SU-DHL-6 (cell line): Measurements from ENCODE around the gene KSR1.

ENCODE experiments used
- H2AFZ ChIP-seq: fragments of 200-600 bp; sonication (generic); 2 replicates; pipeline ENCODE4 v1.6.1; 2014; ENCODE audit warnings: low read depth, mild to moderate bottlenecking, moderate library complexity, mixed read lengths, antibody characterized with exemption, low read length; ENCODE audit not compliant: severe bottlenecking
- H3F3A ChIP-seq: fragments of 200-600 bp; shearing (Covaris generic); 2 replicates; pipeline ENCODE4 v1.6.0; 2016; ENCODE audit warnings: antibody characterized with exemption, mild to moderate bottlenecking; ENCODE audit not compliant: insufficient read depth
- H3K27ac ChIP-seq: fragments of 200-600 bp; sonication (generic); 2 replicates; pipeline ENCODE4 v1.5.1; 2016; ENCODE audit warnings: low read depth, mild to moderate bottlenecking, low read length, moderate library complexity, mixed read lengths
- H3K27me3 ChIP-seq: fragments of 200-600 bp; sonication (generic), shearing (Covaris generic); 2 replicates; pipeline ENCODE4 v1.6.0; 2014; ENCODE audit warnings: mild to moderate bottlenecking, low read length
- H3K36me3 ChIP-seq: fragments of 200-600 bp; sonication (generic); 2 replicates; pipeline ENCODE4 v1.6.1; 2014; ENCODE audit warnings: mild to moderate bottlenecking, low read length, mixed read lengths
- H3K4me2 ChIP-seq: fragments of 300-600, 200-600 bp; shearing (Covaris generic), sonication (generic); 2 replicates; pipeline ENCODE4 v1.6.0; 2014; ENCODE audit warnings: low read length, low read depth, mild to moderate bottlenecking; ENCODE audit not compliant: poor library complexity, severe bottlenecking
- H3K4me3 ChIP-seq: fragments of 200-600 bp; sonication (generic); 2 replicates; pipeline ENCODE4 v1.5.1; 2014; ENCODE audit warnings: antibody characterized with exemption, low read length, mild to moderate bottlenecking, mixed read lengths; ENCODE audit not compliant: insufficient read depth, poor library complexity, severe bottlenecking
- H3K79me2 ChIP-seq: fragments of 200-600 bp; sonication (generic); 2 replicates; pipeline ENCODE4 v1.6.1; 2014; ENCODE audit warnings: mild to moderate bottlenecking, low read length, moderate library complexity; ENCODE audit not compliant: insufficient read depth
- H3K9ac ChIP-seq: fragments of 200-600 bp; sonication (generic); 2 replicates; pipeline ENCODE4 v1.7.0; 2014; ENCODE audit warnings: mild to moderate bottlenecking, low read length
- H3K9me2 ChIP-seq: fragments of 200-600 bp; sonication (generic); replicated peaks from 2 replicates; pipeline ENCODE4 v1.6.1; 2014; ENCODE audit warnings: low read length; ENCODE audit not compliant: insufficient read depth
- H3K9me3 ChIP-seq: fragments of 200-600 bp; sonication (generic); 2 replicates; pipeline ENCODE4 v1.6.1; 2014; ENCODE audit warnings: low read length, mixed read lengths; ENCODE audit not compliant: insufficient read depth
- H4K20me1 ChIP-seq: fragments of 200-600 bp; sonication (generic); 2 replicates; pipeline ENCODE4 v1.6.1; 2014; ENCODE audit warnings: low read depth, mild to moderate bottlenecking, antibody characterized with exemption, low read length, moderate library complexity, mixed read lengths
- EZH2phosphoT487 ChIP-seq: fragments of 200-600 bp; sonication (generic), shearing (Covaris generic); conservative IDR thresholded peaks from 2 replicates; pipeline ENCODE4 v1.6.1; 2018; ENCODE audit warnings: mild to moderate bottlenecking, antibody characterized with exemption, low read length, moderate library complexity, mixed read lengths
- TF ChIP-seq, protein P1 (sequence below): fragments of 200-600 bp; sonication (generic); IDR thresholded peaks from one replicate; pipeline ENCODE4 v1.5.1; 2017; ENCODE audit warnings: antibody characterized with exemption, mild to moderate bottlenecking, low read length, moderate library complexity; ENCODE audit not compliant: insufficient read depth, poor library complexity, severe bottlenecking

KSR1 gene

DNA sequence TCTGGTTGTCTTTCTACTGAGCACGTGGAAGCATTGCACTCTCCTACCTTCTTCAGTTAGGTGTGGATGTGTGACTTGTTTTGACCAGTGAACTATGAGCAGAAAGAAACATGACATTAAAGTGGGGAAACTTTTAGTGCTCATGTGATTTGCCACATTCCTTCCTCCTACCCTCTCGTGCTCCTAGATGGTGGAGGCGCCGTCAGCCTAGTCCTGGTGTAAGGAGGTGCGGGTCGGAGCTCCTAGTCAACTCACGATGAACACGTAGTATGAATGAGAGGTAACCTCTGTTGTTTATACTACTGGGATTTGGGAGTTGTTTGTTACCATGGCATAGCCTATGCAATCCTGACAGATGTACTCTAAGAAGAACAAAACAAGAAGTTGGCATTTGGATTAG lies 47.4 kb downstream of the KSR1 start:
- TF ChIP-seq EZH2phosphoT487, result no peak
- TF ChIP-seq, protein P1, sequence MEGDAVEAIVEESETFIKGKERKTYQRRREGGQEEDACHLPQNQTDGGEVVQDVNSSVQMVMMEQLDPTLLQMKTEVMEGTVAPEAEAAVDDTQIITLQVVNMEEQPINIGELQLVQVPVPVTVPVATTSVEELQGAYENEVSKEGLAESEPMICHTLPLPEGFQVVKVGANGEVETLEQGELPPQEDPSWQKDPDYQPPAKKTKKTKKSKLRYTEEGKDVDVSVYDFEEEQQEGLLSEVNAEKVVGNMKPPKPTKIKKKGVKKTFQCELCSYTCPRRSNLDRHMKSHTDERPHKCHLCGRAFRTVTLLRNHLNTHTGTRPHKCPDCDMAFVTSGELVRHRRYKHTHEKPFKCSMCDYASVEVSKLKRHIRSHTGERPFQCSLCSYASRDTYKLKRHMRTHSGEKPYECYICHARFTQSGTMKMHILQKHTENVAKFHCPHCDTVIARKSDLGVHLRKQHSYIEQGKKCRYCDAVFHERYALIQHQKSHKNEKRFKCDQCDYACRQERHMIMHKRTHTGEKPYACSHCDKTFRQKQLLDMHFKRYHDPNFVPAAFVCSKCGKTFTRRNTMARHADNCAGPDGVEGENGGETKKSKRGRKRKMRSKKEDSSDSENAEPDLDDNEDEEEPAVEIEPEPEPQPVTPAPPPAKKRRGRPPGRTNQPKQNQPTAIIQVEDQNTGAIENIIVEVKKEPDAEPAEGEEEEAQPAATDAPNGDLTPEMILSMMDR, result no peak
- Histone ChIP-seq H3K27ac (no peak overlapping the region), H3K79me2 (no peaks in the 10 kb centered on the region), H3K9me2 (no peaks in the 10 kb centered on the region), H3K9me3 (peaks cover 11% of the 10 kb centered on the region; the same call in 1 of the 2 replicates), H3K9ac (no peak overlapping the region), H3K4me2 (no peak overlapping the region), H3K36me3 (no peaks in the 10 kb centered on the region), H4K20me1 (no peaks in the 10 kb centered on the region), H2AFZ (no peak overlapping the region), H3F3A (no peaks in the 10 kb centered on the region), H3K27me3 (no peaks in the 10 kb centered on the region), H3K4me3 (no peak overlapping the region)

DNA sequence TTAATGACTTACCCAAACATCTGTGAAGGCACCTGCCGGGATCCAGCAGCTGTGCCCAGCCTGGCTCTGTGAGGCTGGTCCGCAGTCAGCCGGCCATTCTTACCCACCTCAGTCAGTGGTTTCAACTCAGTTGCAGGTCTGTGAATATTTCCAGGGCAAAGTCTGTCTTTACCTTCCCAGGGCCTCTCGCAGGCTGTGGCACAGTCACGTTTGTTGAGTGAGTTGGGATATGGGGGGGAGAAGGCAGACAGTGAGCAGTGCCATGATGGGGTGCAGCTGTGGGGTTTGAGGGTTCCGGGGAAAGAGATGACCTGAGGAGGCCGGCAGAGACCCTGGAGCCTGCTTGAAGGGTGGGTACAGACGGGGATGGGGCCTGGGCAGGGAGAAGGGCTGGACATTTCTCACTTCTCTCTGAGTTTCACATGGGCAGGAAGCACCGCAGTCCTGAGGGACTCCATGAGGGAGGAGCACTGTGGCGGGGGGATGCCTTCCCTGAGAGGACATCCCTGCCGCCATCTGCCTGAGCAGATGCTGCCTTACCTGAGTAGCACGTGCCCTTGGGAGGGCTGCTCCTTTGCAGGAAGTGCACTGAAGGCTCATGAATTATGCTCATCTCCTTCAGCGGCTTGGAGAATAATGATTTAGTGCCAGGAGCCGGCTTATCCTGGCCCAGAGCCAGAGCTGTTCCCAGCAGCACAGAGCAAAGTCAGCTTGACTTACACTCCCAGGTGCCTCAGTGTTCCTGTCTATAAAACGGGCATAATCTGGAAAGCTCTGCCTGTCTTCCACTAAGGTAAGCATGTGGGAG lies 48.1 kb downstream of the KSR1 start:
- H3K9me2 ChIP-seq, result no peaks in the 10 kb centered on the region
- TF ChIP-seq, protein P1, result no peak
- no peak for TF ChIP-seq EZH2phosphoT487
- H3K79me2 ChIP-seq, result no peaks in the 10 kb centered on the region
- peaks cover 11% of the 10 kb centered on the region; the same call in 1 of the 2 replicates for H3K9me3 ChIP-seq
- H3K27ac ChIP-seq, result no peak overlapping the region
- no peaks in the 10 kb centered on the region for H3K27me3 ChIP-seq
- no peaks in the 10 kb centered on the region for H3F3A ChIP-seq
- no peak overlapping the region for H3K4me3 ChIP-seq
- H3K36me3 ChIP-seq, result no peaks in the 10 kb centered on the region
- H4K20me1 ChIP-seq, result no peaks in the 10 kb centered on the region
- H3K4me2 ChIP-seq, result no peak overlapping the region
- H2AFZ ChIP-seq, result no peak overlapping the region
- no peak overlapping the region for H3K9ac ChIP-seq

DNA sequence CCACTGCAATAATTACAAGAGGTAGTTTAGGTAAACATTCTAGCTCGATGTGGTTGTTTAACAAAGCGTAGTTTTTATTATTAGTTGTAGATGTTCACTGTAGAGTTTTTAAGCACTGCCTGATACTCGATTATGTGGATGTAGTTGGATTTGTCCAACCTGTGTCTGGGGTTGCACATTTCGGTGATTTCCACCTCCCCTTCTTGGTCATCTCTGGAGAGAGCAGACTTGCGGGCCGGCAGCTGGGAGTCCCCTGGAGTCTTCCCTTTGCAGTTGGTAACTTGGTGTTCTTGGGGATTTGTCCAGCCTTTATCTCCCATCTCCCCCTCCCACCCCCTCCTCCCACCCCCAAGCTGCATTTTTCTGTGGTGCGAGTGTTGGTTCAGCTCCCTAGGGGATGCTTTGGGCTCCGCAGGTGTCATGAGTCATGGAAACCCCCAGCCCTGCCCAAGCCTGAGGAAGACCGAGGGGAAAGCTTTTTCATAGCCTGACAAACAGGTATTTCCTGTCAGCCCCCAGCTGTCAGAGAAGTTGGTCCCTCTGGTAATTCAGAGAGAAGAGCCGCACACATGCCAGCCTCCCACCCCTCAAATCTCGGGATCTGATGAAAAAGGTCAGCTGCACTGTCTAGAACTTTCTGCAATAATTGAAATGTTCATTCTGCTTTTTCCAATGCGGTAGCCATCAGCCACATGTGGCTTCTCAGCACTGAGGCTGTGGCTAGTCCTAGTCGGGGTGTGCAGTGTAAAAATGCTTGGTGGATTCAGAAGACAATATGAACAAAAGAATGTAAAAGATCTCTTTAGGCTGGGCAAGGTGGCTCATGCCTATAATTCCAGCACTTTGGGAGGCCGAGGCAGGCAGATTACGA lies 50.3 kb downstream of the KSR1 start:
- Histone ChIP-seq H3K4me3 (no peak overlapping the region), H3K9me2 (no peaks in the 10 kb centered on the region), H3K9me3 (peaks cover 4% of the 10 kb centered on the region; the same call in 1 of the 2 replicates), H3K27ac (no peak overlapping the region), H3K9ac (no peak overlapping the region), H3K36me3 (no peaks in the 10 kb centered on the region), H3K4me2 (no peak overlapping the region), H4K20me1 (no peaks in the 10 kb centered on the region), H3K27me3 (no peaks in the 10 kb centered on the region), H2AFZ (no peak overlapping the region), H3F3A (no peaks in the 10 kb centered on the region), H3K79me2 (no peaks in the 10 kb centered on the region)
- TF ChIP-seq, protein P1, result no peak
- no peak for TF ChIP-seq EZH2phosphoT487
